Measurements from ENCODE around the gene COPS7A.

COPS7A gene

DNA sequence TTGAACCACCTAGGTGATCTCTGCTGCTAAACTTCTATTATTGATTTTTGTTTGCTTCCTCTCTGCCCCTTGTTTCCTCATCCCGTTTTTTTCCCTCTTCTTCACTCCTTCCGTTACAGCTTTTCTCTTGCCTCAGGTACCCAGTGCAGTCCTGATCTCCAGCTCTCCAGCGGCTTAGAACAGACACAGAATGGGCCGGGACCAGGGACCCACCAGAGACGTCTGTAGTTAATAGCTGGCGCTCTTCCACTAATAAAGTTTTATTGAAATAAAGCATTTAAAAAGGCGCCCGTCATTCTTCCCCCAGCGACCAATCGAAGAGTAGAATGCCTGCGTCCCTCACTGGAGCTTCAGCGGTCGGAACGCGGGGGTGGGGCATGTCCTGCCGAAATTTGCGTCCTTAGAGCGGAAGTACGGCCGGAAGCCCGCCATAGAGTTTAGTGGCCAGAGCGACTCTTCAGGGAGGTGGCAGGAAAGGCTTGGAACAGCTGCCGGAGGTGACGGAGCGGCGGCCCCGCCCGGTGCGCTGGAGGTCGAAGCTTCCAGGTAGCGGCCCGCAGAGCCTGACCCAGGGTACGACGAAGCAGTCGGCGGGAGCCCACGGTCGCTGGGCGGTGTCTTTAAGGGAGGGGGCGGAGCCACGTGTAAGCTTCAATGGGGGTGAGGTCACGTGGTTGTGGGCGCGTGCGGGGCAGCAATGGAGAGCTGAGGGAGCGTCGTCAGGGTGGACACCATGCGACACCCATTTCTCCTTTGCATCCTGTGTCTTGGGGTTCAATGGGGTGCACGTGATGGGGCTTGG is at the start of gene COPS7A:
TSS of gene COPS7A (plus strand) at position 440 of the 802 bp plus-strand sequence. CDS start 611 bp downstream, outside the sequence.
- peak; percentile 99 to 100 (median 99) for DNase-seq

- no peak for DNase-seq
These were observed 46.9 kb upstream of the COPS7A start for GRCh38 chr12:6676962-6677361.

DNA sequence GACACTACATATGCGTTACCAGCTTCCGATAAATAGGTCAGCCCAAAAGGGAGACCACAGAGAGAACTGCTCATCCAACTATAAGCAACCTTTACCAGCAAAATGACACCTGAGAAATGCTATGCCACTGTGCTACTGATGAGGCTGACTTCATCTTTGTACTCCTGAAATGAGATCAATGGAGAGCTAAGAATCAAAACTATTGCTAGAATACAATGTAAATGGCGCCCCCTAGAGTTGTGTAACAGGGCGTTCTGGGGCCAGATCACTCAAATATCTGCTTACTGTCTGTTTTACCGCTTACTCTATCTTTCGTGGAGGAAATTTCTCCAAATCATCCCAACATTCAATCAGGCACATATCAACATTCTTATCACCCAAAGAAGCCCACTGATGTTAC is 39.2 kb upstream of the COPS7A start:
- peak; percentile 6 to 68 (median 23) for DNase-seq

DNA sequence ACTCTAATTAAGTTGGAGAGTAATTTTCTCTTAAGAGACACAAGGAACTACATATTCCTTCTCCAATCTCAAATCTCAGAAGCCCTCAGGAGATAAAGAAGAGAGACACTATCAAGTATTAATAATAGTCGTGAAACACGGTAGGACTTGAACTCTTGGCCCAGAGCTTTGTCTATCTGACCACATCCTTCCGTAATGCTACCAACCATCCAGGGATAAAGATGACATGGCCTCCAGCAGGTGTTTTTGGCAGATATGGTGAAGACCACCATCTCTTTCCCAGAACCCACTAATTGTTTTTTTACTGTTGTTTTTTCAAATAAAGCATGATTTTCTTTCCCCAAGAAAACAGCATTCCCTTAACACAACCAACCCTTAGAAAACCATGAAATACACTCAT is 38.0 kb upstream of the COPS7A start:
- DNase-seq, result no peak

DNA sequence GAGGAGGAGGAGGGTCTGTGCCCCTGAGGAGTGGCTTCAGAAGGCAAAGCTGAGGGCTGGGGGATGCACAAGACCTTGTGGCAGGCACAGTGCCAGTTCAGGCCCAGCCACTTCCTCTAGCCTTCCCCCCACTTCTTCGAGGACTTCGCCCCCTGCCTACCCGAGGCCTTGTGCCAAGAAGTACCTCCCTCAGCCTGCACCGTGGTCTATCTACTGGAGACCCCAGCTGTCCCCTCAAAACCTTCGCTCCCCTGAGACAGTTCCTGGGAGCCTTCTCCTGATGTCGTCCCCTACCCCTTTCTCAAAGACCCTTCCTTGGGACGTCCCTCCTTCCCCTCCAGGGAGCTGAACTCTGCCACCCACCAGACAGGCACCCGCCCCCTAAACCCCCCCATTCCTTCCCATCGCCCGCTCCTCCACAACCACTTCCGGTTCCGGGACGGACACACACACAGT is 35.3 kb upstream of the COPS7A start:
- DNase-seq, result no peak

DNA sequence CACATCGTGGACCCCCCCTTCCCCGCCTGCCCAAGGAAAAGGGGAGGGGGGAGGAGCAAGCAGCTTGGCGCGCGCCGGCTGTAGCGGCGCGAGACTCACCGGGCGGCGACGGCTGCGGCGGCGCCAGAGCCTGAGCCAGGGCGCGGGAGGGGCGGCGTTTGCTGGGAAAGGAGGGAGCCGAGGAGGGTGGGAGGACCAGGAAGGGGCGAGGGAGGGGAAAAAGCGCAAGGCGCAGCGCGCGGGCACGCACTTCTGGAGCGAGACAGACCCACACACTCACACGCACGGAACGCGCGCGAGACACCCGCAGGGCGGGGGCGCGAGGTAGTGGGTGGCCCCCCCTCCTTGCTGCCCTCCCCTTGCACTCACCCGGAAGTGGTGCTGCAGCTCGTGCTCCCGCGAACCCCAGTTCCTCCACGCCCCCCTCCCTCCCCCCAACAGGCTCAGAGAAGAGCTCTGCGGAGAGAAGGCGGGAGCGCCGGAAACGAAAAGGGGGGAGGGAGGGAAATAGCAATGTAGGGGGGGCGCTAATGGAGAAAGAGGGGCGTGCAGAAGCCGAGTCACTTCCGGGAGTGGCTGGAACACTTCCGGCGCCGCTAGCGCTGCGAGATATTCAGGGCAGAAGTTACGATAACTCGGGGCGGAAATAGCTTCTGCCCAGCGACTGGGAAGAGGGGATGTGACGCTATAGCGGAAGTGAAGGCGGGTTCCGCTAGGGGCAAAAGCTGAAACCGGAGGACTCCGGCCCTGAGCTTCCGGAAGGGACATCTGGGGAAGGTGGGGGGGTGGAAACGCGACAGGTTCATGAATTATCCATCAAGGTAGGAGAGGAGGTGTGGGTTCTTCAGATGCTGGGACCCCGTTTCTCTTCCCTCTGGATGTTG is 34.6 kb upstream of the COPS7A start, which contains the start of gene ZNF384:
TSS of gene ZNF384 (minus strand) at position 377 of the 884 bp plus-strand sequence. CDS start 9,855 bp downstream, outside the sequence.
- DNase-seq, result peak; percentile 98 to 100 (median 99)

GRCh38 chr12:6691473-6691872 is 32.4 kb upstream of the COPS7A start:
- DNase-seq, result no peak

GRCh38 chr12:6692888-6693287 is 31.0 kb upstream of the COPS7A start:
- no peak for DNase-seq

- no peak for DNase-seq
These were observed 30.0 kb upstream of the COPS7A start for GRCh38 chr12:6693832-6694355.

- DNase-seq, result no peak
These were observed 29.1 kb upstream of the COPS7A start for GRCh38 chr12:6694701-6695100.

DNA sequence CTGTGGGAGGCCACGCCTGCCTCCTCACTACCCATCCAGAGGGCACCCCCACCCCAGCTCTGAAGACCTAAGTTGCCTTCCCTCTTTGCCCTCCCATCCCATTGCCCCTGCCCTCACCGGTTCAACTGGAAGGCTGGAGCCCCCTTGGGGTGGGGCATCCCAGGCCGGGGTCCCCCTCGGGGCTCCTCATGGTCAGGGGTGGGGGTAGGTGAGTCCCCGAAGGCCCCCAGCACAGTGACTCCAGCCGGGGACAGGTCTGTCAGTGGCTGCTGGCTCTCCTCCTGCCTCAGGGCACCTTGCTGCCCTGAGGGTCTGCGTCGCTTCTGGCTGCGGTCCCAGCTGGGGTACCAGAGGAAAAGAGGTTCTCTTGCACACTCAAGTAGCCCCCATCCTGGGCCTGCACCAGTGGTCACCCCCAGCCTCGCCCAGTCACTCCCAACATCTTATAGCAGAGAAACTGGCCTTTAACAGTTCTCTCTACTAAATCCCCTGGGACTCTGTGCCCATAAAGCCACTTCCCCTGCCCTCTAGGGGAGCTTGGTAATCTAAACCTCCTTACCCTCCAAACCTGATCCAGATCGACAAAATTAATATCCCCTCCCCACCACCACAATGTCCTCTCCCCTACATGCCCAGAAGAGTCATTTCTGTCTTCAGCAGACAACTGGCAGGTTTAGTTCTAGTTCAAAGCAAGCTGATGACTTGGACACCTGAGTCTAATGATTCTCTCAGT is 28.4 kb upstream of the COPS7A start:
- no peak for DNase-seq

GRCh38 chr12:6696690-6697583 is 26.9 kb upstream of the COPS7A start:
- DNase-seq, result no peak

DNA sequence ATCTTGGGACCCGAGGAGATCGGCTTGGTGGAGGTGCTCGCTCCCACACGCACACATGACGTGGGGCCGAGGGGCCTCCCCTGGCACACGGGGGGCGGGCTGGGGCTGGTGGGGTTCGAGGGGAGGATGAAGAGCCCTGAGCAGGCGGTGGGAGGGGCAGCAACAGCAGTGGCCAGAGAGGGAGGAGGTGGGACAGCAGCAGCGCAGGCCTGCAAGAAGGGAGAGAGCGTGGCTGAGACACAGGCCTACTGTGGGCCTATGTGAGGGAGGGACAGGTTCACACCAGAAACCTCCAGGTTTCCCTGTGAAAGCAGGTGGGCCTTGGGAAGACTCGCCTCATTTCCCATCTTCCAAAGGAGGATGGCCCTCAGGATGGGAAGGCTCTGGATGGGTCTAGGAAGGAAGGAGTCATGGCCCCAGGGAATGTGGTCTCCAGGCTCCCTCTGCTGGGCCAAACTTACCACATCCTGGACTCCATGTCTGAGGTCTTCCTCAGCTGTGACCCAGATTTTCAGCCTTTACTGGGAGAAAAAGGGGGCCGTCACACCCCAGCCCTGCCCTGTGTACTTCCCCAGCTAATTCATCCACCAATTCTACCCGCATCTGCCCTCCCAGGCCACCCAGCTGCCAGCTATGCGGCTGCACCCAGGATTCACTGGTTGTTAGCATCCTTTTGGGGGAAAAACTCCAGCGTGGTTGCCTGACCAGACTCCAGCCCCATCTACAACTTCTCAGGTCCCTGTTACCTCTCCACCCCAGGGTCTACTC is 26.1 kb upstream of the COPS7A start:
- peak; percentile 6 to 28 (median 27) for DNase-seq

- no peak for DNase-seq
These were observed 25.3 kb upstream of the COPS7A start for GRCh38 chr12:6698352-6699046.

GRCh38 chr12:6699259-6699988 is 24.4 kb upstream of the COPS7A start:
- no peak for DNase-seq

DNA sequence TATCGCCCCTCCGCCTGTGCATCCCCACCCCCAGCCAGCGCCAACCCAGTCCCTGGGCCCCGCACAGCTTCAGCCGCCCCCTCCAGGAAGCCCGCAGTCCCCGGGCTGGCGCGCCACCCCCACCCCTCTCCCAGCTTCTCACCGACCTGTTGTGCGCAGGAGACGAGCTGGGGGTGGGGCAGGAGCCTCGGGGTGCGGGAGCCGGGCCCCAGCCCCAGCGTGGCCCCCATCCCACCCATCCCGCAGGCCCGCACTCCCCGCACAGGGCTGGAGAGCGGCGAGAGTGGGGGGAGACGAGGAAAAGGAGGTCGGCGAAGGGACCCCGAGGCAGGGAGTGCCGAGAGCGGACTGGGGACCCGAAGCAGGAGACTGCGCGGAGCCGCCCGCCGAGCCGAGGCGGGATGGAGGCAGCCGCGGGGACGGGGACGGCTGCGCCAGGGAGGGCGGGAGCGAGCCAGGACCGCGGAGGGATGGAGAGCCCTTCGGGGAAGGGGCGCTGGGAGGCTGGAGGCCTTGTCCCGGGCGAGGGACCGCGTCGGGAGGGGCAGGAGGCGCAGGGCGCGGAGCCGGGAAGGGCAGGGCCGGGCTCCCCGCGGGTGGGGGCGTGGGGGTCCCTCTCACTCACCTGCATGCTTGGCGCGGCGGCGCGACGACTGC is 23.7 kb upstream of the COPS7A start:
- DNase-seq, result peak in 2 of 3 experiments; percentile 71 to 81

GRCh38 chr12:6700646-6701051 is 23.2 kb upstream of the COPS7A start, which contains the start of gene PIANP:
TSS of gene PIANP (minus strand) at chr12:6700815. CDS start at chr12:6698061, 2,754 bp downstream.
- DNase-seq, result peak; percentile 3 to 73 (median 63)

GRCh38 chr12:6701078-6701768 is 22.6 kb upstream of the COPS7A start:
- no peak for DNase-seq

All from NCI-H1417 (cell line).